CD14-positive monocyte (primary cell): ENCODE data around the gene ERBB4. TPM values are rescaled to one million over a fixed set of nuclear protein-coding genes. Genes with fewer than 3 reads are reported as not detected.

Source experiments
- DNase-seq, 3 donors: peaks; one replicate each; pipeline ENCODE4 v3.0.0-alpha.2; 2011 to 2022
- H2AFZ ChIP-seq: 2 replicates; pipeline ENCODE4 v1.6.0; 2012; ENCODE audit warnings: mild to moderate bottlenecking, low read depth, low read length, inconsistent platforms; ENCODE audit not compliant: insufficient read depth, poor library complexity, severe bottlenecking
- H3K27ac ChIP-seq, 2 donors: 1 replicate in 1 of 2; 2 replicates in 1 of 2; pipeline ENCODE4 v1.5.1; 2012 to 2013; ENCODE audit warnings: low read length in 2 of 2, control low read depth in 1 of 2, inconsistent platforms in 1 of 2, low read depth in 1 of 2, mild to moderate bottlenecking in 1 of 2
- H3K27me3 ChIP-seq, 2 donors: one replicate each; pipeline versions ENCODE4 v1.6.0 to v1.6.1; 2011 to 2013; ENCODE audit warnings: low read length in 2 of 2; ENCODE audit not compliant: control insufficient read depth in 2 of 2, insufficient read depth in 2 of 2
- H3K36me3 ChIP-seq, 2 donors: replicated peaks in 1 of 2; 1 replicate in 1 of 2; 2 replicates in 1 of 2; pipeline versions ENCODE4 v1.5.1 to v1.6.1; 2012 to 2013; ENCODE audit warnings: low read length in 2 of 2, control low read depth in 1 of 2, inconsistent platforms in 1 of 2, mild to moderate bottlenecking in 1 of 2; ENCODE audit not compliant: insufficient read depth in 2 of 2, control insufficient read depth in 1 of 2
- H3K4me1 ChIP-seq, 2 donors: 1 replicate in 1 of 2; 2 replicates in 1 of 2; pipeline versions ENCODE4 v1.5.1 to v1.6.1; 2012 to 2013; ENCODE audit warnings: low read length in 2 of 2, control low read depth in 1 of 2, inconsistent platforms in 1 of 2, mild to moderate bottlenecking in 1 of 2, moderate library complexity in 1 of 2; ENCODE audit not compliant: insufficient read depth in 2 of 2, control insufficient read depth in 1 of 2
- H3K4me2 ChIP-seq: replicated peaks from 2 replicates; pipeline ENCODE3; 2012; ENCODE audit warnings: low read length, moderate library complexity, mild to moderate bottlenecking; ENCODE audit not compliant: poor library complexity, severe bottlenecking; ENCODE audit errors: extremely low read depth
- H3K4me3 ChIP-seq, 3 experiments: fragments of 200-600 bp in 1 of 3; sonication (generic) in 1 of 3; replicated peaks in 1 of 3; 1 replicate in 2 of 3; 2 replicates in 1 of 3; pipeline ENCODE4 v1.5.1; 2011 to 2013; ENCODE audit warnings: low read length in 3 of 3, mild to moderate bottlenecking in 3 of 3, control low read depth in 2 of 3, low read depth in 2 of 3, inconsistent platforms in 1 of 3, moderate library complexity in 1 of 3
- H3K79me2 ChIP-seq: 2 replicates; pipeline ENCODE4 v1.6.0; 2012; ENCODE audit warnings: mild to moderate bottlenecking, control low read depth, inconsistent platforms, low read length, moderate library complexity; ENCODE audit not compliant: insufficient read depth
- H3K9ac ChIP-seq: 2 replicates; pipeline ENCODE4 v1.6.0; 2017; ENCODE audit warnings: low read length, mild to moderate bottlenecking; ENCODE audit not compliant: insufficient read depth, poor library complexity, severe bottlenecking
- H3K9me3 ChIP-seq, 2 donors: replicated peaks in 1 of 2; 1 replicate in 1 of 2; 2 replicates in 1 of 2; pipeline versions ENCODE4 v1.5.1 to v1.6.1; 2012 to 2013; ENCODE audit warnings: low read length in 2 of 2, control low read depth in 1 of 2; ENCODE audit not compliant: control insufficient read depth in 1 of 2, insufficient read depth in 1 of 2
- H4K20me1 ChIP-seq: 2 replicates; pipeline ENCODE4 v1.6.0; 2012; ENCODE audit warnings: mild to moderate bottlenecking, low read length, control low read depth, moderate library complexity; ENCODE audit not compliant: insufficient read depth
- H3K27ac Mint-ChIP-seq, 7 donors: one replicate each; pipeline ENCODE4 v1.8.0; 2020; ENCODE audit warnings: mild to moderate bottlenecking in 7 of 7, mixed read lengths in 7 of 7, moderate library complexity in 6 of 7, inconsistent platforms in 2 of 7
- H3K27me3 Mint-ChIP-seq, 3 donors: one replicate each; pipeline ENCODE4 v1.8.0; 2021 to 2022; ENCODE audit warnings: low read depth in 3 of 3, mild to moderate bottlenecking in 3 of 3, mixed read lengths in 3 of 3, moderate library complexity in 3 of 3, inconsistent platforms in 1 of 3
- H3K36me3 Mint-ChIP-seq, 2 donors: one replicate each; pipeline ENCODE4 v1.8.0; 2020; ENCODE audit warnings: mixed read lengths in 2 of 2, inconsistent platforms in 1 of 2, mild to moderate bottlenecking in 1 of 2
- H3K4me1 Mint-ChIP-seq: one replicate; pipeline ENCODE4 v1.8.0; 2020; ENCODE audit warnings: mild to moderate bottlenecking, mixed read lengths
- H3K4me3 Mint-ChIP-seq, 2 donors: one replicate each; pipeline ENCODE4 v1.8.0; 2020; ENCODE audit warnings: mild to moderate bottlenecking in 2 of 2, mixed read lengths in 2 of 2, moderate library complexity in 1 of 2
- H3K9me3 Mint-ChIP-seq, 7 donors: one replicate each; pipeline ENCODE4 v1.8.0; 2020 to 2022; ENCODE audit warnings: mixed read lengths in 7 of 7, mild to moderate bottlenecking in 6 of 7, moderate library complexity in 6 of 7, inconsistent platforms in 2 of 7
- WGBS: methylation state at CpG from one replicate; pipeline ENCODE4 v1.1.5; 2013; ENCODE audit warnings: missing lambda C conversion rate; ENCODE audit not compliant: insufficient coverage; 5-methylcytosine and 5-hydroxymethylcytosine counted together
- intact Hi-C, 2 donors: fragments of 100-400 bp; cut with micrococcal nuclease; formaldehyde crosslinking; loops; one replicate each; pipeline versions ENCODE4 v1.15.0 to v1.15.1; 2023
- polyA plus RNA-seq, 3 donors: library from polyadenylated mRNA; depleted of rRNA in 1 of 3; unstranded in 2 of 3; stranded (reverse) in 1 of 3; fragments of 300-500 nt in 2 of 3; fragments of >200 nt in 1 of 3; fragmentation: Illumina TruSeq in 2 of 3; gene quantifications; 1 replicate in 2 of 3; 2 replicates in 1 of 3; pipeline ENCODE4 v1.2.3, GENCODE V29; 2012 to 2021
- TF ChIP-seq, protein P1 (sequence below): fragments of 200-600 bp; IDR thresholded peaks from one replicate; pipeline ENCODE4 v1.8.0; 2022; ENCODE audit warnings: antibody characterized with exemption, mild to moderate bottlenecking

Gene ERBB4
- polyA plus RNA-seq, 3 donors, result not detected

DNA sequence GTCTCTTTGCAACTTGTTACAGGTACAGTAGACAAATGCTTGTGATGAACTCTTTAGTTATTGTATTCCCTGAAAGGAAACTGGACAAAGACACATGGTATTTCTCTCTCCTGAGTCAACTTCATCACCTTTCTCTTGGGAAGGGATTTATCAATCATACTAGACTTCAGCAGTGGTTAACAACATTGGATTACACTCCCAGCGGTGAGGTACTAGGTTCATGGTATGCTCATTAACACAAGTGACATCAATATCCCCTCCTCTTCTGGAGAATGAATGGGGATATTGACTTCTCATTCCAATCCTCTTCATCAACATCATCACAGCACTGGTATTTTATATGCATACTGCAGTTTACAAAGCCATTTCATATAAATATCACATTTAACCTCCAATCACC, 574.6 kb downstream of the ERBB4 start:
- no peaks in the 10 kb centered on the region for H3K4me1 ChIP-seq
- intact Hi-C loops, result no loop called here
- no CpG with 5 or more reads among the region's 1 CpG for WGBS
- H3K79me2 ChIP-seq, result no peaks in the 10 kb centered on the region
- no peak overlapping the region for H3K4me2 ChIP-seq
- DNase-seq, result no peak
- no peak overlapping the region for H3K4me3 ChIP-seq
- peaks cover 0 to 2% (median 0%) of the 10 kb centered on the region in 7 donors for H3K9me3 Mint-ChIP-seq
- H3K9me3 ChIP-seq, result no peaks in the 10 kb centered on the region
- H3K9ac ChIP-seq, result no peak overlapping the region
- H3K27ac Mint-ChIP-seq, result no peak overlapping the region
- no peaks in the 10 kb centered on the region for H4K20me1 ChIP-seq
- TF ChIP-seq, protein P1, sequence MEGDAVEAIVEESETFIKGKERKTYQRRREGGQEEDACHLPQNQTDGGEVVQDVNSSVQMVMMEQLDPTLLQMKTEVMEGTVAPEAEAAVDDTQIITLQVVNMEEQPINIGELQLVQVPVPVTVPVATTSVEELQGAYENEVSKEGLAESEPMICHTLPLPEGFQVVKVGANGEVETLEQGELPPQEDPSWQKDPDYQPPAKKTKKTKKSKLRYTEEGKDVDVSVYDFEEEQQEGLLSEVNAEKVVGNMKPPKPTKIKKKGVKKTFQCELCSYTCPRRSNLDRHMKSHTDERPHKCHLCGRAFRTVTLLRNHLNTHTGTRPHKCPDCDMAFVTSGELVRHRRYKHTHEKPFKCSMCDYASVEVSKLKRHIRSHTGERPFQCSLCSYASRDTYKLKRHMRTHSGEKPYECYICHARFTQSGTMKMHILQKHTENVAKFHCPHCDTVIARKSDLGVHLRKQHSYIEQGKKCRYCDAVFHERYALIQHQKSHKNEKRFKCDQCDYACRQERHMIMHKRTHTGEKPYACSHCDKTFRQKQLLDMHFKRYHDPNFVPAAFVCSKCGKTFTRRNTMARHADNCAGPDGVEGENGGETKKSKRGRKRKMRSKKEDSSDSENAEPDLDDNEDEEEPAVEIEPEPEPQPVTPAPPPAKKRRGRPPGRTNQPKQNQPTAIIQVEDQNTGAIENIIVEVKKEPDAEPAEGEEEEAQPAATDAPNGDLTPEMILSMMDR, result no peak
- no peaks in the 10 kb centered on the region for H3K36me3 Mint-ChIP-seq
- no peaks in the 10 kb centered on the region for H3K27me3 ChIP-seq
- no peak overlapping the region for H3K27ac ChIP-seq
- H3K4me1 Mint-ChIP-seq, result no peaks in the 10 kb centered on the region
- no peak overlapping the region for H2AFZ ChIP-seq
- H3K27me3 Mint-ChIP-seq, result no peaks in the 10 kb centered on the region
- H3K4me3 Mint-ChIP-seq, result no peak overlapping the region
- H3K36me3 ChIP-seq, result no peaks in the 10 kb centered on the region

DNA sequence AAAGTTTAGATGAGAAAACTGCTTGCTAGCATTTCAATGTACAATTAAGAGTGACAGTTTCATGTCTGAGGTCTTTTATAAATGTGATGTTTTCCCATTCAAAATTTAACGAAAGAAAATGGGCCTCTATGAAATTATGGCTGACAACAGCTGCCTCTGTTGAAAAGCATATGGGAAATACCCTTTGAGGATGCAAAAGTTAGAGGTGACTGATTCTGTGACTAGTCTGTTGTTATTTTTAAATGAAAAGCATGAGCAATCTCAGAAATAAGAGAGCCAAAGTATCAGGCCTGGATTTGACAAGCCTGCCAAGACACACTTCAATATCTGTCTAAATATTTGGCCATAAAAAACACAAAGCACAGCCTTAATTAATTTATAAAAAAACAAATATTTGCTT, 580.8 kb downstream of the ERBB4 start:
- H3K79me2 ChIP-seq, result no peaks in the 10 kb centered on the region
- no peaks in the 10 kb centered on the region for H3K4me1 ChIP-seq
- no peak overlapping the region for H3K9ac ChIP-seq
- TF ChIP-seq, protein P1, result no peak
- Mint-ChIP-seq H3K9me3 (peaks cover 0 to 2% (median 0%) of the 10 kb centered on the region in 7 donors), H3K4me3 (no peak overlapping the region), H3K36me3 (no peaks in the 10 kb centered on the region), H3K27me3 (no peaks in the 10 kb centered on the region), H3K27ac (no peak overlapping the region), H3K4me1 (no peaks in the 10 kb centered on the region)
- H3K4me2 ChIP-seq, result no peak overlapping the region
- no peak overlapping the region for H2AFZ ChIP-seq
- no peak overlapping the region for H3K27ac ChIP-seq
- H3K36me3 ChIP-seq, result no peaks in the 10 kb centered on the region
- no peaks in the 10 kb centered on the region for H3K27me3 ChIP-seq
- intact Hi-C loops, result no loop called here
- no peak overlapping the region for H3K4me3 ChIP-seq
- DNase-seq, result no peak
- H3K9me3 ChIP-seq, result no peaks in the 10 kb centered on the region
- no peaks in the 10 kb centered on the region for H4K20me1 ChIP-seq
- WGBS, result no CpG with 5 or more reads among the region's 1 CpG
